Hair follicular keratinocyte (primary cell): ENCODE results near the gene OR4K2. TPM values are rescaled to one million over a fixed set of nuclear protein-coding genes. Genes with fewer than 3 reads are reported as not detected.

Experiments
- total RNA-seq: library from RNA; depleted of rRNA; stranded (reverse); fragments of >200 nt; gene quantifications from 2 replicates; pipeline ENCODE4 v1.2.3, GENCODE V29; 2015

The OR4K2 gene
- not detected in 2 replicates for total RNA-seq

DNA sequence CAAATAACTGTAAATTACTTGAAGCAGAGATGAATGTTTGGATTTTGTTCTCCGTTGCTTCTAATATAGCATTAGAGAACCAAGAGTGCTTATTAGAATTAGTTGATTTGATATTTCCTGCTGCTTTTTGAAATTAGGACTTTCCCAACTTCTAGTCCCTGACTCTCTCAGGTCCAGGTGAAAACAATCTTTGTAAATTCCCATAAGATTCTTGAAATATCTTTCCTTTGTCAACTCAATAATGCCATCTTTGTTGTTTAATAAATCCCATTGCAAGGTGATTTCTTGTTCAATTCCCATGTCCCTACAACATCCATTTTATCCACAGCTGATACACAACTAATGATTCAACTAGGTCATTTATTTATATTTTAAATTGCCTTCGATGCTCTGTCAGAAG is at the start of gene OR4K2:
Gene OR4K2 (plus strand): TSS at position 301 of the 400 bp plus-strand sequence. CDS start 1,126 bp downstream, outside the sequence.

GRCh38 chr14:19920021-19920657 is 45.2 kb downstream of the OR4K2 start, which contains the start of gene OR4K5:
OR4K5 (plus strand) TSS chr14:19920607; CDS start chr14:19920607, 0 bp downstream.

DNA sequence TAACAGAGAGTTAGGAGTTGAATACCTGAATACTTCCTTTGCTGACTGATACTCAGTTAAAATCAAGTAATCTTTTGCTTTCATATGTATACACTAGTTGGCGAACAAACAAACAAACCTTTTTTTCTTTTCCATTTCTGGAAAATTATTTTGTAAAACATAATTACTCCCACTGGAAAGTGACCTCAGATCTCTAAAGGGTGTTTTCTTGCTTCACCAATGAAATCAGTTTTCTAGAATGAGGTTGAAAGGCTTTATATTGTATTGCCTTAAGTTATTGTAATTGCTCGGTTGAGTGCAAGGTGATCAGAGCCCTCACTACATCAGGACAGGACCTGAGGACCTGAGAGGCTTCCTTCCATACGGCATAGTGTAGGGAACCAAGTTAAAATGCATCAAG is 55.7 kb downstream of the OR4K2 start, which contains the start of gene OR4K1:
Gene OR4K1 (plus strand): TSS at position 301 of the 400 bp plus-strand sequence. CDS start 4,750 bp downstream, outside the sequence.

Other genes starting within 250 kb of the OR4K2 start
- gene OR11H2, start 161.3 kb upstream of the OR4K2 start, total RNA-seq, result not detected in 2 replicates
- gene OR4Q3, start 131.6 kb upstream of the OR4K2 start, total RNA-seq, result not detected in 2 replicates
- not detected in 2 replicates for gene OR4M1, start 101.6 kb upstream of the OR4K2 start, total RNA-seq
- gene OR4N2, start 71.4 kb upstream of the OR4K2 start, total RNA-seq, result not detected in 2 replicates
- gene OR4K5, start 45.5 kb downstream of the OR4K2 start, total RNA-seq, result not detected in 2 replicates
- not detected in 2 replicates for gene OR4K1, start 55.8 kb downstream of the OR4K2 start, total RNA-seq
- not detected in 2 replicates for gene OR4K15, start 100.4 kb downstream of the OR4K2 start, total RNA-seq
- not detected in 2 replicates for gene OR4Q2, start 127.0 kb downstream of the OR4K2 start, total RNA-seq
- not detected in 2 replicates for gene OR4K14, start 144.2 kb downstream of the OR4K2 start, total RNA-seq
- gene OR4K13, start 160.9 kb downstream of the OR4K2 start, total RNA-seq, result not detected in 2 replicates
- gene OR4L1, start 184.9 kb downstream of the OR4K2 start, total RNA-seq, result not detected in 2 replicates
- gene OR4K17, start 235.6 kb downstream of the OR4K2 start, total RNA-seq, result not detected in 2 replicates